WTC11 (cell line): ENCODE data around the gene FRMD6. TPM values are rescaled to one million over a fixed set of nuclear protein-coding genes. Genes with fewer than 3 reads are reported as not detected.
A peak's percentile ranks its signal among the peaks of the same experiment; 100 is the strongest.

Experiments
- ATAC-seq: fragments of 200-7000 bp; cut with Tn5 transposase; 2 replicates; pipeline ENCODE4 v1.10.0; 2021; ENCODE audit warnings: mild to moderate bottlenecking, moderate library complexity
- CTCF ChIA-PET: fragments of 300-600 bp; sonication (Branson Sonifier 250); formaldehyde crosslinking; loops from one replicate; lab custom pipeline; 2021; ENCODE audit warnings: antibody characterized with exemption; lab: Charles Lee
- POLR2A ChIA-PET: fragments of 350-600 bp; sonication (Branson Sonifier 250); formaldehyde crosslinking; loops from one replicate; lab custom pipeline; 2021; ENCODE audit warnings: antibody characterized with exemption; lab: Charles Lee
- DNase-seq: peaks from one replicate; pipeline ENCODE4 v3.0.0; 2021; ENCODE audit warnings: low spot score
- H3K27ac Mint-ChIP-seq: 2 replicates; pipeline ENCODE4 v1.8.0; 2021; ENCODE audit warnings: mixed read lengths
- H3K27me3 Mint-ChIP-seq: 2 replicates; pipeline ENCODE4 v1.8.0; 2021; ENCODE audit warnings: low read depth, mild to moderate bottlenecking, moderate library complexity, mixed read lengths
- H3K36me3 Mint-ChIP-seq: 2 replicates; pipeline ENCODE4 v1.8.0; 2021; ENCODE audit warnings: mixed read lengths
- H3K4me1 Mint-ChIP-seq: 2 replicates; pipeline ENCODE4 v1.8.0; 2022; ENCODE audit warnings: mixed read lengths
- H3K4me3 Mint-ChIP-seq: 2 replicates; pipeline ENCODE4 v1.8.0; 2021; ENCODE audit warnings: mild to moderate bottlenecking, moderate library complexity, mixed read lengths
- H3K9me3 Mint-ChIP-seq: 2 replicates; pipeline ENCODE4 v1.8.0; 2021; ENCODE audit warnings: mixed read lengths
- CBFB ChIP-seq: sonication (generic); formaldehyde crosslinking; IDR thresholded peaks from 2 replicates; pipeline ENCODE4 v1.8.1; 2022; ENCODE audit warnings: mild to moderate bottlenecking, low read depth, missing genetic modification reagents
- EMX1 ChIP-seq: fragments of 250-450 bp; sonication (Bioruptor Pico); IDR thresholded peaks from 2 replicates; pipeline ENCODE4 v1.8.0; 2021; ENCODE audit warnings: mild to moderate bottlenecking
- FOXJ3 ChIP-seq: sonication (generic); formaldehyde crosslinking; IDR thresholded peaks from 2 replicates; pipeline ENCODE4 v1.9.0; 2021; ENCODE audit warnings: missing genetic modification reagents, mild to moderate bottlenecking, borderline replicate concordance
- GABPB1 ChIP-seq: sonication (generic); formaldehyde crosslinking; IDR thresholded peaks from 2 replicates; pipeline ENCODE4 v1.8.1; 2023; ENCODE audit warnings: mild to moderate bottlenecking, missing genetic modification reagents
- GTF2I ChIP-seq: fragments of 250-450 bp; sonication (Bioruptor Pico); conservative IDR thresholded peaks from 2 replicates; pipeline ENCODE4 v1.4.0; 2021; ENCODE audit warnings: mild to moderate bottlenecking
- IRF2 ChIP-seq: sonication (generic); formaldehyde crosslinking; IDR thresholded peaks from 2 replicates; pipeline ENCODE4 v1.8.0; 2022; ENCODE audit warnings: low read depth, missing genetic modification reagents, borderline replicate concordance
- NR1H2 ChIP-seq: sonication (generic); formaldehyde crosslinking; IDR thresholded peaks from 2 replicates; pipeline ENCODE4 v1.9.0; 2021; ENCODE audit warnings: mild to moderate bottlenecking, moderate library complexity, missing genetic modification reagents
- NR2C2 ChIP-seq: sonication (generic); formaldehyde crosslinking; IDR thresholded peaks from 2 replicates; pipeline ENCODE4 v1.8.0; 2022; ENCODE audit warnings: mild to moderate bottlenecking, missing genetic modification reagents
- OVOL2 ChIP-seq: fragments of 250-450 bp; sonication (Bioruptor Pico); IDR thresholded peaks from 2 replicates; pipeline ENCODE4 v1.9.0; 2021; ENCODE audit warnings: mild to moderate bottlenecking, borderline replicate concordance
- SMAD4 ChIP-seq: sonication (generic); formaldehyde crosslinking; IDR thresholded peaks from 2 replicates; pipeline ENCODE4 v1.8.0; 2022; ENCODE audit warnings: mild to moderate bottlenecking, missing genetic modification reagents
- STAT6 ChIP-seq: sonication (generic); formaldehyde crosslinking; conservative IDR thresholded peaks from 2 replicates; pipeline ENCODE4 v1.8.1; 2023; ENCODE audit warnings: mild to moderate bottlenecking, low read depth, missing genetic modification reagents, moderate library complexity
- TEAD4 ChIP-seq: sonication (generic); formaldehyde crosslinking; IDR thresholded peaks from 2 replicates; pipeline ENCODE4 v1.8.0; 2022; ENCODE audit warnings: mild to moderate bottlenecking, missing genetic modification reagents
- ZBTB21 ChIP-seq: sonication (generic); formaldehyde crosslinking; IDR thresholded peaks from 2 replicates; pipeline ENCODE4 v1.8.1; 2023; ENCODE audit warnings: mild to moderate bottlenecking, missing genetic modification reagents, borderline replicate concordance
- ZNF263 ChIP-seq: sonication (generic); formaldehyde crosslinking; IDR thresholded peaks from 2 replicates; pipeline ENCODE4 v1.8.1; 2022; ENCODE audit warnings: low read depth, mild to moderate bottlenecking, moderate library complexity, missing genetic modification reagents
- ZNF423 ChIP-seq: fragments of 250-450 bp; sonication (Bioruptor Pico); IDR thresholded peaks from 2 replicates; pipeline ENCODE4 v2.1.2; 2022; ENCODE audit warnings: mild to moderate bottlenecking, moderate library complexity
- total RNA-seq: library from RNA; stranded (reverse); gene quantifications from 3 replicates; pipeline ENCODE4 v1.2.3, GENCODE V29; 2021
- TF ChIP-seq, protein P1 (sequence below): fragments of 250-450 bp; sonication (Bioruptor Pico); IDR thresholded peaks from 2 replicates; pipeline ENCODE4 v1.9.0; 2021; ENCODE audit warnings: moderate library complexity, mild to moderate bottlenecking, inconsistent platforms, borderline replicate concordance
- TF ChIP-seq, protein P2 (sequence below): sonication (generic); formaldehyde crosslinking; IDR thresholded peaks from 2 replicates; pipeline ENCODE4 v1.8.0; 2022; ENCODE audit warnings: mild to moderate bottlenecking, missing genetic modification reagents
- TF ChIP-seq, protein P3 (sequence below): sonication (generic); formaldehyde crosslinking; IDR thresholded peaks from 2 replicates; pipeline ENCODE4 v1.8.1; 2023; ENCODE audit warnings: mild to moderate bottlenecking, missing genetic modification reagents
- TF ChIP-seq, protein P4 (sequence below): sonication (generic); formaldehyde crosslinking; IDR thresholded peaks from 2 replicates; pipeline ENCODE4 v1.8.0; 2022; ENCODE audit warnings: mild to moderate bottlenecking, missing genetic modification reagents
- TF ChIP-seq, protein P5 (sequence below): sonication (generic); formaldehyde crosslinking; IDR thresholded peaks from 2 replicates; pipeline ENCODE4 v1.8.1; 2023; ENCODE audit warnings: mild to moderate bottlenecking, missing genetic modification reagents, borderline replicate concordance
- TF ChIP-seq, protein P6 (sequence below): fragments of 250-450 bp; sonication (Bioruptor Pico); conservative IDR thresholded peaks from 2 replicates; pipeline ENCODE4 v1.9.0; 2021; ENCODE audit warnings: mild to moderate bottlenecking

The FRMD6 gene
- total RNA-seq, 1 experiment from 2014 or later, result 21.8 TPM

DNA sequence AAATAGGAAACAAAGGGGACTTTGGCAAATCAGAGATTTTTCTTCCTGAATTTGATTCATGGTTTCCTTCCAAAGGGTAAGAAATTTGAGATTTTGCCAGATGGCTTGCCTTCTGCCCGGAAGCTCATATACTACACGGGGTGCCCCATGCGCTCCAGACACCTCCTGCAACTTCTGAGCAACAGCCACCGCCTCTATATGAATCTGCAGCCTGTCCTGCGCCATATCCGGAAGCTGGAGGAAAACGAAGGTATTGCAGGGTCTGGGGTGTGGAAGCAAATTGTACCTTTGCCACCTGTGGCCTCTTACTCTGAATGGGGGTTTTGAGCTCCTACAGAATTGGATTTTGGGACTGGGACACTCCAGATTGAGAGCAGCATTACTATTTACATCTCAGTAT is 63.5 kb downstream of the FRMD6 start:
- TF ChIP-seq, protein P1, sequence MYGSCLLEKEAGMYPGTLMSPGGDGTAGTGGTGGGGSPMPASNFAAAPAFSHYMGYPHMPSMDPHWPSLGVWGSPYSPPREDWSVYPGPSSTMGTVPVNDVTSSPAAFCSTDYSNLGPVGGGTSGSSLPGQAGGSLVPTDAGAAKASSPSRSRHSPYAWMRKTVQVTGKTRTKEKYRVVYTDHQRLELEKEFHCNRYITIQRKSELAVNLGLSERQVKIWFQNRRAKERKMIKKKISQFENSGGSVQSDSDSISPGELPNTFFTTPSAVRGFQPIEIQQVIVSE (CRISPR knock-in tag), result no peak
- TF ChIP-seq ZNF423 (CRISPR knock-in tag), result no peak
- TF ChIP-seq, protein P2, sequence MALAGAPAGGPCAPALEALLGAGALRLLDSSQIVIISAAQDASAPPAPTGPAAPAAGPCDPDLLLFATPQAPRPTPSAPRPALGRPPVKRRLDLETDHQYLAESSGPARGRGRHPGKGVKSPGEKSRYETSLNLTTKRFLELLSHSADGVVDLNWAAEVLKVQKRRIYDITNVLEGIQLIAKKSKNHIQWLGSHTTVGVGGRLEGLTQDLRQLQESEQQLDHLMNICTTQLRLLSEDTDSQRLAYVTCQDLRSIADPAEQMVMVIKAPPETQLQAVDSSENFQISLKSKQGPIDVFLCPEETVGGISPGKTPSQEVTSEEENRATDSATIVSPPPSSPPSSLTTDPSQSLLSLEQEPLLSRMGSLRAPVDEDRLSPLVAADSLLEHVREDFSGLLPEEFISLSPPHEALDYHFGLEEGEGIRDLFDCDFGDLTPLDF (CRISPR knock-in tag), result no peak
- TF ChIP-seq FOXJ3 (CRISPR knock-in tag), result no peak
- TF ChIP-seq SMAD4 (CRISPR knock-in tag), result no peak
- no peak for TF ChIP-seq GTF2I (CRISPR knock-in tag)
- no peak for TF ChIP-seq NR2C2 (CRISPR knock-in tag)
- TF ChIP-seq STAT6 (CRISPR knock-in tag), result no peak
- no peak for TF ChIP-seq OVOL2
- TF ChIP-seq CBFB, result no peak
- Mint-ChIP-seq H3K4me3 (no peak overlapping the region), H3K9me3 (no peaks in the 10 kb centered on the region), H3K36me3 (peaks cover 19% of the 10 kb centered on the region), H3K4me1 (peaks cover 24% of the 10 kb centered on the region), H3K27me3 (no peaks in the 10 kb centered on the region), H3K27ac (no peak overlapping the region)
- ATAC-seq, result peak; percentile 20; the same call in 1 of the 2 replicates
- DNase-seq, result no peak
- POLR2A ChIA-PET, result interaction anchor here (1.1 kb wide), 1 partner anchor 238 kb away, joined by 3 read pairs; no protein-coding TSS in a partner anchor
- CTCF ChIA-PET, result interaction anchor here (1.0 to 1.1 kb wide), 2 partner anchors 63 to 264 kb away, joined by 3 to 4 read pairs; partner anchors contain the start of gene FRMD6

GRCh38 chr14:51715742-51716141 is 64.0 kb downstream of the FRMD6 start:
- H3K4me3 Mint-ChIP-seq, result no peak overlapping the region
- no peak for DNase-seq
- peaks cover 24% of the 10 kb centered on the region for H3K4me1 Mint-ChIP-seq
- no peaks in the 10 kb centered on the region for H3K9me3 Mint-ChIP-seq
- ChIA-PET CTCF (interaction anchor here (0.5 to 1.1 kb wide), 3 partner anchors 64 to 263 kb away, joined by 3 to 4 read pairs (median 4); partner anchors contain the start of gene FRMD6), POLR2A (interaction anchor here (1.1 kb wide), 1 partner anchor 238 kb away, joined by 3 read pairs; no protein-coding TSS in a partner anchor)
- H3K27ac Mint-ChIP-seq, result no peak overlapping the region
- H3K27me3 Mint-ChIP-seq, result no peaks in the 10 kb centered on the region
- peaks cover 23% of the 10 kb centered on the region for H3K36me3 Mint-ChIP-seq
- 0 out of 2 replicates have a peak, but pooled peaks have one; percentile 20 for ATAC-seq
- TF ChIP-seq, protein P3, sequence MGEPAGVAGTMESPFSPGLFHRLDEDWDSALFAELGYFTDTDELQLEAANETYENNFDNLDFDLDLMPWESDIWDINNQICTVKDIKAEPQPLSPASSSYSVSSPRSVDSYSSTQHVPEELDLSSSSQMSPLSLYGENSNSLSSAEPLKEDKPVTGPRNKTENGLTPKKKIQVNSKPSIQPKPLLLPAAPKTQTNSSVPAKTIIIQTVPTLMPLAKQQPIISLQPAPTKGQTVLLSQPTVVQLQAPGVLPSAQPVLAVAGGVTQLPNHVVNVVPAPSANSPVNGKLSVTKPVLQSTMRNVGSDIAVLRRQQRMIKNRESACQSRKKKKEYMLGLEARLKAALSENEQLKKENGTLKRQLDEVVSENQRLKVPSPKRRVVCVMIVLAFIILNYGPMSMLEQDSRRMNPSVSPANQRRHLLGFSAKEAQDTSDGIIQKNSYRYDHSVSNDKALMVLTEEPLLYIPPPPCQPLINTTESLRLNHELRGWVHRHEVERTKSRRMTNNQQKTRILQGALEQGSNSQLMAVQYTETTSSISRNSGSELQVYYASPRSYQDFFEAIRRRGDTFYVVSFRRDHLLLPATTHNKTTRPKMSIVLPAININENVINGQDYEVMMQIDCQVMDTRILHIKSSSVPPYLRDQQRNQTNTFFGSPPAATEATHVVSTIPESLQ (CRISPR knock-in tag), result no peak
- TF ChIP-seq ZBTB21 (CRISPR knock-in tag) (no peak), IRF2 (CRISPR knock-in tag) (no peak), EMX1 (CRISPR knock-in tag) (no peak), GABPB1 (CRISPR knock-in tag) (no peak), TEAD4 (no peak), NR1H2 (CRISPR knock-in tag) (no peak), ZNF263 (CRISPR knock-in tag) (no peak)
- TF ChIP-seq, protein P4, sequence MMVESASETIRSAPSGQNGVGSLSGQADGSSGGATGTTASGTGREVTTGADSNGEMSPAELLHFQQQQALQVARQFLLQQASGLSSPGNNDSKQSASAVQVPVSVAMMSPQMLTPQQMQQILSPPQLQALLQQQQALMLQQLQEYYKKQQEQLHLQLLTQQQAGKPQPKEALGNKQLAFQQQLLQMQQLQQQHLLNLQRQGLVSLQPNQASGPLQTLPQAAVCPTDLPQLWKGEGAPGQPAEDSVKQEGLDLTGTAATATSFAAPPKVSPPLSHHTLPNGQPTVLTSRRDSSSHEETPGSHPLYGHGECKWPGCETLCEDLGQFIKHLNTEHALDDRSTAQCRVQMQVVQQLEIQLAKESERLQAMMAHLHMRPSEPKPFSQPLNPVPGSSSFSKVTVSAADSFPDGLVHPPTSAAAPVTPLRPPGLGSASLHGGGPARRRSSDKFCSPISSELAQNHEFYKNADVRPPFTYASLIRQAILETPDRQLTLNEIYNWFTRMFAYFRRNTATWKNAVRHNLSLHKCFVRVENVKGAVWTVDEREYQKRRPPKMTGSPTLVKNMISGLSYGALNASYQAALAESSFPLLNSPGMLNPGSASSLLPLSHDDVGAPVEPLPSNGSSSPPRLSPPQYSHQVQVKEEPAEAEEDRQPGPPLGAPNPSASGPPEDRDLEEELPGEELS (CRISPR knock-in tag), result no peak
- TF ChIP-seq, protein P5, sequence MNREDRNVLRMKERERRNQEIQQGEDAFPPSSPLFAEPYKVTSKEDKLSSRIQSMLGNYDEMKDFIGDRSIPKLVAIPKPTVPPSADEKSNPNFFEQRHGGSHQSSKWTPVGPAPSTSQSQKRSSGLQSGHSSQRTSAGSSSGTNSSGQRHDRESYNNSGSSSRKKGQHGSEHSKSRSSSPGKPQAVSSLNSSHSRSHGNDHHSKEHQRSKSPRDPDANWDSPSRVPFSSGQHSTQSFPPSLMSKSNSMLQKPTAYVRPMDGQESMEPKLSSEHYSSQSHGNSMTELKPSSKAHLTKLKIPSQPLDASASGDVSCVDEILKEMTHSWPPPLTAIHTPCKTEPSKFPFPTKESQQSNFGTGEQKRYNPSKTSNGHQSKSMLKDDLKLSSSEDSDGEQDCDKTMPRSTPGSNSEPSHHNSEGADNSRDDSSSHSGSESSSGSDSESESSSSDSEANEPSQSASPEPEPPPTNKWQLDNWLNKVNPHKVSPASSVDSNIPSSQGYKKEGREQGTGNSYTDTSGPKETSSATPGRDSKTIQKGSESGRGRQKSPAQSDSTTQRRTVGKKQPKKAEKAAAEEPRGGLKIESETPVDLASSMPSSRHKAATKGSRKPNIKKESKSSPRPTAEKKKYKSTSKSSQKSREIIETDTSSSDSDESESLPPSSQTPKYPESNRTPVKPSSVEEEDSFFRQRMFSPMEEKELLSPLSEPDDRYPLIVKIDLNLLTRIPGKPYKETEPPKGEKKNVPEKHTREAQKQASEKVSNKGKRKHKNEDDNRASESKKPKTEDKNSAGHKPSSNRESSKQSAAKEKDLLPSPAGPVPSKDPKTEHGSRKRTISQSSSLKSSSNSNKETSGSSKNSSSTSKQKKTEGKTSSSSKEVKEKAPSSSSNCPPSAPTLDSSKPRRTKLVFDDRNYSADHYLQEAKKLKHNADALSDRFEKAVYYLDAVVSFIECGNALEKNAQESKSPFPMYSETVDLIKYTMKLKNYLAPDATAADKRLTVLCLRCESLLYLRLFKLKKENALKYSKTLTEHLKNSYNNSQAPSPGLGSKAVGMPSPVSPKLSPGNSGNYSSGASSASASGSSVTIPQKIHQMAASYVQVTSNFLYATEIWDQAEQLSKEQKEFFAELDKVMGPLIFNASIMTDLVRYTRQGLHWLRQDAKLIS (CRISPR knock-in tag), result no peak
- TF ChIP-seq, protein P6, sequence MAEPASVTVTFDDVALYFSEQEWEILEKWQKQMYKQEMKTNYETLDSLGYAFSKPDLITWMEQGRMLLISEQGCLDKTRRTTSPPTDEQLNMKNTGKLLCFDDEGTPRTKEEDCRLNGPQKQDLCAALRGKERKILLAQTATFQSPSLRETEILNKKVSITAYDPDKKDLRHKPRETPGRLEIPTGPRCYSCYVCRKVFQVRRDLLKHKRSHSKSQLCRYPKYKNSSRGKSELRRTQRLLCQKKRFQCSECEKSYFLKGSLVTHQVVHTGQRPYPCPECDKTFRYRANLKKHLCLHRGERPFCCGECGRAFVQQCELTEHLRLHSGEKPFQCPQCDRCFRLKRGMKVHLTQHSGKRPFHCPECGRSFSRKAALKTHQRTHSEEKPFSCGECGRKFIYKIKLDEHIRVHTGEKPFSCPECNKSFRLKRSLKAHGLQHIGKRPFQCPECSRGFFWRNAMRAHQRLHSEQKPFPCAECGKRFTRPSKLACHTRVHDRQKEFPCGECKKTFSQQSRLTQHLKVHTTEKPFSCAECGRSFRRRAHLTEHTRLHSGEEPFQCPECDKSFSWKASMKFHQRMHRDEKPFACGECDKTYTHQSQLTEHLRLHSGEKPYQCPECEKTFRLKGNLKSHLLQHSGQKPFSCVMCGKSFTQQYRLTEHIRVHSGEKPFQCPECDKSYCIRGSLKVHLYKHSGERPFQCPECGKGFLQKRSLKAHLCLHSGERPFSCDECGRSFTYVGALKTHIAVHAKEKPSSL (CRISPR knock-in tag), result no peak
